ENCODE data around the gene HRH2.

DNA sequence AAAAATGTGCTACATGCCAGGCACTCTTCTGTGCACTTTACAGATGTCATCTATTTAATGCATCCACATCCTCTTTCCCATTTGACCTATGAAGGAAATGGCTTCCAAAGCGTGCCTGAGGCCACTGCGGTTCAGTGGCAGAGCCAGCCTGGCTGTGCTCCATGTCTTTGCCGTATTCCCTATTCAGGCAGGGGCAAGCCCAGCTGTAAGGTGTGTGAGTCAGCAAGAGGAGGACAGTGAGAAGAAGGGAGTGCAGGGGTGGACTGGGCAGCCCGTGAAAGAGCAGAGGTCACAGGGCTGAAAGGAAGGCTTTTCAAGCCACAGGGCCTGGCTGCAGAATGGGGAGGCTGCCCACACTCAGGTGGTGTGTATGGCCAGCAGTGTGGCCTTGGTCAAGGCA is 91.7 kb downstream of the HRH2 start:
- TF ChIP-seq POLR2AphosphoS5 (IDR thresholded peaks at IDR 0.05; ENCODE audit: borderline replicate concordance, low read depth, low read length) (no peak), EZH2 (IDR thresholded peaks at IDR 0.05) (no peak), FOXP2 (optimal IDR thresholded peaks at IDR 0.05; ENCODE audit: control extremely low read depth, extremely low read length, insufficient read depth) (no peak)

Data from SK-N-MC (cell line).